NB4 (cell line): ENCODE results near the gene RHOXF2.
"Not testable (repeated sequence)": the region's sequence is repeated elsewhere in the genome, so short reads cannot be mapped to it uniquely, and the experiment has no call there.

Experiments used
- CTCF ChIP-seq: IDR thresholded peaks from one replicate; pipeline ENCODE4 v1.5.1; 2012; ENCODE audit warnings: low read depth, low read length
- MAX ChIP-seq: IDR thresholded peaks from 2 replicates; pipeline ENCODE4 v1.6.1; 2011; ENCODE audit warnings: low read depth, low read length
- POLR2A ChIP-seq: IDR thresholded peaks from 2 replicates; pipeline ENCODE4 v1.6.1; 2011; ENCODE audit warnings: mild to moderate bottlenecking; ENCODE audit not compliant: insufficient read length; ENCODE audit errors: extremely low read depth

- TF ChIP-seq MAX, CTCF, POLR2A: not testable (repeated sequence)
These were observed at the start of gene RHOXF2 for GRCh38 chrX:120158313-120158712.
